GM18502 (cell line): ENCODE results near the gene FXYD6.
"Not testable (repeated sequence)": the region's sequence is repeated elsewhere in the genome, so short reads cannot be mapped to it uniquely, and the experiment has no call there.

Experiments used
- ATAC-seq: cut with Tn5 transposase; IDR thresholded peaks from one replicate; pipeline ENCODE4 v1.9.1; 2021; ENCODE audit warnings: mild to moderate bottlenecking; ENCODE audit not compliant: unreplicated experiment, poor library complexity

The FXYD6 gene

DNA sequence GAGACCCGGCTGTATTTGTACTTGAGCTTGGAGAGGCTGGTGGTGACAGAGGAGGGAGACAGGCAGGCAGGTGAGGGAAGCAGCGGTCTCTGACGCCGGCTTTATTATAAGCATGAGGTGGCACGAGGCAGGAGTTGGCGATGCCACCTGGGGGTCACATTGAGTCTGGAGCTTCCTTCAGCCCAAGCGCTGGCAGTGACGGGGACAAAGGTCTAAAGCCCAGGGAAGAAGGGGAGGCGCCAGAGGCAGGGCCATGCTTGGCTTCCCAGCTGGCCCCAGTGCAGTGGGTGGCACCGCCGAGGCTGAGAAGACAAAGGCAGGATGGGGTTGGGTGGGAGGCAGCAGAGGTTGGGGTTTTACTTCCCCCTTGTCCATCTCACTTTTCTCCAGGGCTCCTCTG, 56.4 kb downstream of the FXYD6 start:
- no peak for ATAC-seq

DNA sequence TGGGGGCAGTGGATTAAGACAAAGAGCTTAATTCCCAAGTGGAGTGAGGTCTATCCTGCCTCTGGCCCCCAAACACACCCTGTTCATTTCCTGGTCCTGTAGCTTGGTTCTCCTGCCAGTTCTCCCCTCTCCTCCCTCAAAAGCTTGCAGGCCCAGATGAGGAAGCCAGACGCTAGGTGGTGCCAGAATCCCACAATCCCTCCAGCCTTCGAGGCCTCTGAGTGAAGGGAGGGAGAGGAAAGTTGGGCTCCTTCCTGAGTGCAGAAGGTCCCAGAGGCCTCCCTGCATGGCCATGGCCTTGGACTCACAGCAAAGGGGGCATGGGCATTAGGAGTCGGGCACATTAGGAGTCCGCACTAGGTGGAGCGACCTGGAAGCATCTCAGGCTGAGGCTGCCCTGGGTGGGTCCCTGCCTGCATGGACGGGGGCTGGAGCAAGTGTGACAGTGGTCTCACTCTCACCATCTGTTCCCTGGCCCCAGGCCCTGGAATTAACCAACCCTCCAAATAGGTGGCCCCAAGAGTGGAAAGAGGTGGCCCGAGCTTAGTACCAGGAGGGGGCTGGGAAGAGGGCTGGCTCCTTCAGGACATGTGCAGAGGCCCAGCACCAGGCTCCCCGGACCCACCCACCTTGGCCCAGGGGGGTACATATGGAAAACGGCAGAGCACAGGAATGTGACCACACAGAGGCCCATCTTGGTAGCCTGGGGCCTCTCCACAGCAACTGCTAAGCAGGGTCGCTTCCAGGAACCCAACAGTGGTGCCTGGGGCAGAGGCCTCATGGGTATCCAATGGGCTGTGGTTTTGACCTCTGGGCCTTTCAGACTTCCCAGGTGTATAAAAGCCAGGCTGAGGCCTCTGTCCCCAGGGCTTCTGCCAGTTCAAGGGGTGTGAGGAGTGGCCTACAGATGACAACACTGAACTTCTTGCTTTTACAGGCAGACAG, 57.1 kb downstream of the FXYD6 start:
- ATAC-seq = no peak

DNA sequence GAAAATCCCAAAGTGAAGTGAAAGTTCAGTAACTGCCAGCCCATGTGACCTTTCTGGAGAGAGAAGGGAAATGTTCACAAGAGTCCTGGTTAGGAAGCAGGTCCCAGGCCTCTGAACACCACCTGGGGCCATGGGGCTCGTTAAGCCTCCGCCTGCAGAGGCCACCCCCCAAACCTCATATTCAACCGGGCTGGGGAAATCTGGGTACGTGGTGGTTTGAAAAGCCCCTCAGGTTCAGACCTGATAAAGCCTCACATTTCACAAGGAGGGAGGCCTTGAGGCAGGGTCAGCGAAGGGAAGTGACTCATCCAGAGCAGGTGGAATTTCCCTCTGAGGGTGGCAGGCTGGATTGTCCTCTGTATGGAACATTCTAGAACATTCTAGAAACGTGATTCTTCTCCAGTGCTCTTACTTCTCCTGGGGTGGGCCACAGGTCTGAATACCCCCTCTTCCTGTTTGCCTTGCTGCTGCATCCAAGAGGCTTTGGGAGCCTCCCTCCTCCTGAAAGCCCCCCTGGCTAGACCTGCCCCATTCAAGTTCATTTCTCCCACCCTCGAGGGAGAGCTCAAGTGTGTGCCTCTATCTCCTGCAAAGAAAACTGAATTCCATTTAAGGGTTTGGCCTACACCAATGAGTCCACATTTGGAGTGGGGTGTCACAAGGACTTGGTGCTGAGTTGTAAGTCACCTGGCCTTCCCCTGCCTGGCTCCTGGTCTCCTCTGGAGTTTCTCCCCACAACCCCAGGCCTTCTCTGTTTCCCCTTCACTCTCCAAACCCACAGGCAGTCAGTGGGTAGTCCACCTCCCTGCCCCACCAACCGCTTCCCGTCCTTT, 58.2 kb downstream of the FXYD6 start:
- ATAC-seq = peak; percentile 37

DNA sequence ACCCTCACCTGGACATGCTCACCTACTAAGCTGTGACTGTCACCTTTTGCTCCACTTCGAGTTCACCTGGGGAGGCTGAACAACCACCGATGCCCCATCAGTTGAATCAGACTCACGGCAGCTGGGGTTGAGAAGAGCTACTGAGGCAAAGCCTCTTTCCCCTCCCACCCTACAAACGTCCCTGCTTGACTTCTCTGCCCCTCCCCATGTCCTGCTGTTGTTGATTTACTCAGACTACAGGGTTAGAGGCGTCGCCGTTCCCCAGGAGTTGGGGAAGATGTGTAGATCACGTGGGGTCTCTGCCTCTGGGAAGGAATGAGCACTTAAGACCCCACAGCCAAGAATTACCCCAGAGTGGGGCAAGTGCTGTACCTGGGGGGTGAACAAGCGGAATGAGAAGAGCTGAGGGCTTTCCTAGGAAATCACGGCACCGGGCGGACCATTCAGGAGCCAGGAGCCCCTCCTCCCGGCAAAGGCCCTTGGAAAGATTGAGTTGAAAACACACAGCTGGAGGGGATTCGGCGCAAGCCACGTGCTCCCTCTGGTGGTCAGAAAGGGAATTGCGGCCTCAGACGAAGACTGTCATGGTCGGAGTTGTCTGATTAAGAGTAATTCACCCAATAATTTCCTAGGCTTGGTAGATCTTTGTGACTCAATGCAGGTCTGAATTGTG, 59.0 kb downstream of the FXYD6 start:
- ATAC-seq = peak; percentile 29

DNA sequence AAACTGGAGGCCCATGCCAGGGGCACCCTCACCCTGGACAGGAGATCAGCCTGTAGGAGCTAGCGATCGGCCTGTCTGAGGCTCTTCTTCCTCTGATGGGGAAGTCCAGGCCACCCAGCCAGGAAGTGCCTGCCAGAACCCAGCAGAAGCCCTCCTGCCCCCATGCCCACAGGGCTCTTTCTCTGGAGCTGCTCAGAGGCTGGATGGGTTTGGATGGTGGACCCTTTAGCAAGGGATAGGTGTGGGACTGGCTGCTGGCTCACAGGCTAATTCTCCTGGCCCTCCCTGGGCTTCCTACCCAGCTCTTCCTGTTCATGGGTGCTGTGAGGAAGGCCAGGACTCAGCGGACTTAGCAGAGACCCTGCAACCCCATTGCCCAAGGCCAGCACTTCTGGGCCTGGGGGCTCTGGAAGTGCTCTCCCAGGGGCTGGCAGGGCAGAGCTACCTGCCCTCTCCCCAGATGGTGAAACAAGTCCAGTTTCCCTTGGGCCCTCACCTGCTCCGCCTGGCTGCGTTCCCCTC, 59.6 kb downstream of the FXYD6 start:
- ATAC-seq = no peak

DNA sequence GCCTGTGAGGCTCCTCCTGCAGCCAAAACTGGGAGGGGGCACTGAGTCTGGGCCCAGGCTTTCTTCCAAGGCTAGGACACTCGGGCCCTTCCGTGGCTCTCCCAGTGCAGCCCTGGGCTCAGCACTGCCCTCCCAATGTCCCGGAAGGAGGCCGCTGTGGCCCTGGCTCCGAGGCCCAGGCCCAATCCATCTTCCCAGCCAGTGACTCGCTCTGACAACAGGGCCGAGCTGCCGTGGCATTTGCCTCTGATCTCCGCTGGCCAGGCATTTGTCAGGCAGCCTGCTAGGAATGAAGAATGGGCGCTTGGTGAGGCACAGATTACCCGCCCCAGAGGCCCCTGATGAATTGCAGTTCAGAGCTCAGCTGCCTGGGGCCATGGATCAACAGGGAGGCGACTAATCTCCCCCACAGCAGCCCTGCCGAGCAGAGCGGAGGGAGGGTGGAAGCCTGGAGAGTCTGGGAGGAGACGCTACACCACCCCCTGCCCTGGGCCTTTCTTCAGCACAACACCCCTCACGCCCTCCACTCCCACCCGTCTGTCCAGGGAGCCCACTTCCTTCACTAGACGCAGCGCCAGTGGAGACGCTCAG, 60.2 kb downstream of the FXYD6 start:
- ATAC-seq = no peak

DNA sequence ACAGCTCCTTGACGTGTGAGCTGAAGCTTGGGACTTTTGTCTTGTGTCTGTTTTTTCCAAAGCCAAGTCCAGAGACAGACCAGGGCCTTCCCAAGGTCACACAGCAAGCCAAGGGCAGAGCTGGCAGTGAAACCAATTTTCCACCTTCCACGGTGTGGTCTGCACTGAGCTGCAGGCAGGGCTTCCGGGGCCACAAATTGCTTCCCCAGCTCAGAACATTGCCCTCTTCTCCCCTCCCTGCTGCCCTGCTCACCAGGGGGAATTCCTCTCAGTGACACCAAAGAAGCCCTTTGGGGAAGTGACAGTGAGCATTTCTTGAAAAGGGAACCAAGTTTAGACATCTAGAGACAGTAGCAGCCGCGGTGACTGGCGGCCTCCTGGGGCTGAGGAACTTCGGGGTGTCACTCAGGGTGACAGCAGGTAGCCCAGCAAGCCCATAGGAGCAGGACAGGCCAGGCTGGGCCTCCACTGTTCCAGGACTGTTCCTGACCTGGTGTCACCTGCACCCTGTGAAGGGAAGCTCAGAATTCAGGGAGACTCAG, 61.1 kb downstream of the FXYD6 start:
- ATAC-seq = peak; percentile 54

DNA sequence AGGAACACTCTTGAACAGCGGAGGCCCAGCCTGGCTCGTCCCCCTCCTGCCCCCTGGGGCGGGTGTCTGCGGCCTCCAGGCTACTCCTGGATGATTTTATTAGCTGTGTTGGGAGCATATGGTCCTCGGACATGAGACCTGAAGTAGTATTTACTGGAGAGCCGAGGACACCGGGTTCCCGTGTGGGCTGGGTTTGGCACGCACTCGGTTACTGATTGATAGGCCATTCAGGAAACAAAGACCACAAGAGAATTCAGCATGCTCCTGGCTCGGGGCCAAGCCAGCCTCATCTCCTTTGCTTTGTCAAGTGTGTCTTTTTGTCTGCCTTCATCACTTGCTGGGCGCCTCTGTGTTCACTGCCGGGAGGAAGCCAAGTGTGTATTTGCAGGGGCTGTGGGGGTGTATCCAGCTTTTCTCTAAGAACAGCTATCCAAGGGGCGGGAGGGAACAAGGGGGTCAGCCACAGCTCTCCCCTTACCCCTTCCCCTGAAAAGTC, 61.6 kb downstream of the FXYD6 start:
- ATAC-seq = peak; percentile 43

DNA sequence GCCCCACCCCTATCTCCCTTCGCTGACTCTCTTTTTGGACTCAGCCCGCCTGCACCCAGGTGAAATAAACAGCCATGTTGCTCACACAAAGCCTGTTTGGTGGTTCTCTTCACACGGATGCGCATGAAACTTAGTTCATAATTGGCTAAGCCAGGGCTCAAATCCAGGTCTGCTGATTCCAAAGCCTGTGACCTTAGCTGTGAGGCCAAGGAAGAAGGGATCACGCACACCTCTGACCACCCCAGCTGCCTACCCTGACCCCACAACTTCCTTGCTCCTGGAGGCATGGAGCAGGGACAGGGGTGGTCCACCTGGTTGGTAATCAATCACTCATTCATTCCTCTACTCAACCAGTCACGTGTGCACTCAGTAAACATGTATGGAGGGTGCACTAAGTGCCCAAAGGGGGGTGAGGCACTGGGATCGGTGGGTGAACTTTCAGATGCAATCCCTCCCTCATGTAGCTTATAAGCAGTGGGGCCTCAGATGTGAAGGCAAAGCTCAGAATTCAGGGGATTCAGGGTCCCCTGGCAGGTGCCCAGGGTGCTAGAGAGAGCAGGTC, 62.2 kb downstream of the FXYD6 start:
- ATAC-seq = peak; percentile 4

DNA sequence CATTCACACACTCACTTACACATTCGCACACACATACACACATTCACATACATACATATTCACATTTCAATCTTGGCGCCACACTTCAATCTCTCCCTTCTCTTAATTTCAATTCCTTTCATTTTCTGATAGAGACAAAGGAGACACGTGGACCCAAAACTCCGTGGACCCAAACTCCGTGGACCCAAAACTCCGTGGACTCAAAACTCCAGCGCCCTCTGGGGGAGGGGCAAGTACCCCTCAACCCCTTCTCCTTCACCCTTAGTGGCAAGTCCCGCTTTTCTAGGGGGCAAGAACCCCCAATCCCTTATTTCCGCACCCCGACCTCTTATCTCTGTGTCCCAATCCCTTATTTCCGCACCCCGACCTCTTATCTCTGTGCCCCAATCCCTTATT, 66.4 kb downstream of the FXYD6 start:
- ATAC-seq = not testable (repeated sequence)

DNA sequence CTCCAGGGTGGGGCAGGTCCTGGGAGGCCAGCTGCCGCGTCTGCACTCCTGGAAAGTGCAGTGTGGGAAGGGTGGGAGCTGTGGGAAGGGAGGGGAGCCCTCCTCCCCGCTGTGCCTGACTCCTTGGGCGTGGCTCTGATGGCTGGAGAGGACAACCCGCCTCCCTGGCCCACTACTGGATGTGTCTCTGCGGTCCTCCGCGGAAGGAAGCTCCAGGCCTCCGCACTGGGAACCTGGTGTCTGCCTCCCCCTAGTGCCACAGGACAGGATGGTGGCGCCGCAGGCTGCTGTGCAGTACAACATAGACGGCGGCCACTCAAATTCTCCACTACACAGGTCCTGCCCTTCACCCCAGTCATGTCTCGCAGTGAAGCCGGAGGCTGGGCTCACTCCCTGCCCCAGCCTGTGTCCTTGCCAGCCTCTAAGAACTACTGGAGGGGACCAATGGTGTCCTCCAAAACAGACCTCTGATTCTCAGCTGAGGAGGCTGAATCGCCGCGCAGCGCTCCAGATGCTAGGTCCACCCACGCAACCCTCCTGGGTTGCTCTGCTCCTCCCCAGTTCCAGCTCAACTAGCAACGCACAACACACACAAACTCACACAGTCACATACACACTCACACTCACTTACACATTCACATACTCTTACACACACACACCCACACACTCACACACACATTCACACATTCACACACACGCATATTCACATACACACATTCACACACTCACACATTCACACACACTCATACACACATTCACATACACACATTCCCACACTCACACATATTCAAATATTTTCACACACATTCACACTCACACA, 67.0 kb downstream of the FXYD6 start:
- ATAC-seq = no peak

DNA sequence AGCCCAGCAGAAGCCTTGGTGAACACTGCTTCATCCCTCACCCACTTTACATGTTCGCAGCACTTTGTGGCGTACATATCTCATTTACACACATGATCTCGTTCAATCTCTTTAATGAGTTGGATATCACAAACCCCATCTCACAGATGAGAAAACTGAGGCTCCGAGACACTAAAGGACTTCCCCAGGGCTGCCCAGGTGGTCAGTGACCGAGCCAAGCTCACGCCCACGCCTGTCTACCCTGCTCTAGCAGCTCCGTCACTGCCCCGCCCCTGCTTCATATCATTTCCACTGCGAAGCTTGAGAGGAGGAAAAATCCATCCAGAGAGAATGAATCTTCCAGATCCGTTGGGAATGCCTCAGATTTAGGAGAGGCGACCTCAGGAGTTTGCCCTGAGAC, 67.7 kb downstream of the FXYD6 start:
- ATAC-seq = no peak

DNA sequence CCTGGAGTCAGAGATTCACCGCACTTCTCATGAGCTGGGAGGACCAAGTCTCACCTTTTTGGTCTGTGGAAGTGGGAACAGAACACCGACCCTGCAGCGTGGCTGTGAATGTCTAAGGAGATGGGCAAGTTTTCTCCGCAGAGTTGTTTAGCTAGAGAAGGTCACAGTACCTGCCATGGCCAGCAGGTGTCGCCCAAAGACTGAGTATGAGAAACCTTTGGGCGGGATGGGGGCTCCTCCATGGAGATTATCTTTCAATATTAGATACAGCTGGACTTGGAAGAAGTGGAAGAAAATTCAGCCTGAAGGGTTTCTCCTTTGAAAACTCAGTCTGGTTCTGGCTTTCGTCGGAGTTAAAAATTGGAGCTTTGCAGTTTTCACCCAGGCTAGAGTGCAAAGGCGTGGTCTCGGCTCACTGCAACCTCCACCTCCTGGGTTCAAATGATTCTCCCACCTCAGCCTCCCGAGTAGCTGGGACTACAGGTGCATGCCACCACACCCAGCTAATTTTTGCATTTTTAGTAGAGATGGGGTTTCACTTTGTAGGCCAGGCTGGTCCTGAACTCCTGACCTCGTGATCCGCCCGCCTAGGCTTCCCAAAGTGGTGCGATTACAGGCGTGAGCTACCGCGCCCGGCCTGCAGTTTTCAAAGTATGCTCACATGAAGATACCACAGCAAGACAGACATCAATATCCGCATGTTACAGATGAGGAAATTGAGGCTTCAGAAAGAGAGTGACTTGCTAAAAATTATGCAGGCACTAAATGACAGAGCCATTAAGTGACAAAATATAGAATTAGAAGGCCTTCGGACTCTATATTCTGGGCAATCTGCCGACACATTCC, 68.8 kb downstream of the FXYD6 start:
- no peak for ATAC-seq

DNA sequence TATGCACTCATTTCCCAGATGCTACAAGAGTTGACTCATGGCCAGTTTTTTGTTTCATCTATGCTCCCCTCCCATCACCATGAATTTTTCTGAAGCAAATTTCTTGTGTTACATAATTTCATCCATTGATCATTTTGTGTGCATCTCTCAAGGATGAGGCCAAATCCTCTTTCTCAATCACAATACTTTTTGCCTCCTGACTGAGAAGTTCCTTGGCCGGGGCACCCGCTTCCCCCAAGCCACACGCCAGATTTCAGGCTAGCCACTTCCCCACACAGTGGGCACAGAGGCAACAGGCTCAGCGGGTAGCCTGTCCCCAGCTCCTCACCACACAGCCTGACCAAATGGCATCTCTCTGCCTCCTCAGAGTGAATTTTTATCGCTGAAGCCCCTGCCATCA, 69.6 kb downstream of the FXYD6 start:
- no peak for ATAC-seq

DNA sequence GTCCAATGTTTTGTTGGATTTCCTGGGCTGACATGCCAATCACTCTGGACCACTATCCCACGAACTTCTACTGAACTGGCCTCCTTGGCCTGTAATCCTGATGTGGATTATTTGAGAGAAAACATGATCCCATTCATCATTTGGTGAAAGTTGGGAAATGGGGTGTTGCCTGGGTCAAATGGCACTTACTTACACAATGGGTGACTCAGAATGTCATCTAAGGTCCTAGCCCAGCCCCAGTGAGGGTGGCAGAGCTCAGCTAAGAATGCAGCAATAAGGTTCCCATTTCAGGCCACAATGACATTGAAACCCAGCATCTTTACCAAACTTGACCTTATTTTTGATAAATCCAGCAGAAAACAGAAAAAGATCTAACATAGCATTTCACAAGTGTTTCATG, 71.4 kb downstream of the FXYD6 start:
- no peak for ATAC-seq

DNA sequence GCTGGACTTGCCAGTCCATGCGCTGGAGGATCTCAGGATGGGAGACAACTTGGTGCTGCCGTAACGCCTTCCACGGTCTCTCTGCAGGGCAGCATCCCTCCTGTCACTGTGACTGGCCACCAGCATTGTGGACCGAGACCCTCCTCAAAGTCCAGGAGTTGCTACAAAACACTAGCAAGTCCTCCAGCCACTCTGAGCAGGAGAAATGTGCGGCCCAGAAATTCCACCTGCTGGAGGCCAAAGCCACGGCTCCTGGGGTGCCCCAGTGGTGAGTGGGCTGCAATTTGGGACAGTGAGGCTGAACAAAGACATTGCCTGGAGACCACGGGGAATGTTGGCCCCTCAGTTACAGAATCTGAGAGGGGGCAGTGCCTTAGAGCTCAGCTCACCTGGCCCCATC, 72.6 kb downstream of the FXYD6 start:
- no peak for ATAC-seq

DNA sequence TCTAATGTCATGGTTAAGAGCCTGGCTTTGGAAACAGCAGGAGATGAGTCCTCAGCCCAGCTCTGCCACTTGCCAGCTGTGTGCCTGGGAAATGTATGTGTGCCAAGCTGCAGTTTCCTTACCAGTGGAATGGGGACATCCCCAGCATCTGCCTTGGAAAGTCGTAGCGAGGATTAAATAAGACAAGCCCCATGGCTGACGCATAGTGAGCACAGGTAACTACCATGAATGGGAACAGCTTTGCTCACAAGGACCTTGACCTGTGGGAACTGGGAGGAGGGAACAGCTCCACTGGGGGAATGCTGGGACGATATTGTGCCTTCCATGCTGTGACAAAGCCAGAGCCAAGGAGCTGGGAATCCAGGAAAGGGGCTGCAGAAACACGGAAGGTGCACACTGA, 76.8 kb downstream of the FXYD6 start:
- no peak for ATAC-seq
